Keratinocyte (primary cell): ENCODE data around the gene NCS1. TPM values are rescaled to one million over a fixed set of nuclear protein-coding genes. Genes with fewer than 3 reads are reported as not detected.

Source experiments
- DNase-seq: peaks from one replicate; pipeline ENCODE4 v3.0.0-alpha.2; 2011; ENCODE audit warnings: low read depth, missing footprints, low spot score
- FAIRE-seq: peaks from 2 replicates; lab custom pipeline; 2011; peaks lifted over from hg19 to GRCh38; lab: Jason Lieb, UNC
- H2AFZ ChIP-seq: 2 replicates; pipeline ENCODE4 v1.6.0; 2012; ENCODE audit warnings: low read length, control low read depth, inconsistent platforms; ENCODE audit not compliant: control insufficient read depth
- H3K27ac ChIP-seq: 2 replicates; pipeline ENCODE4 v1.5.1; 2011; ENCODE audit warnings: low read length; ENCODE audit not compliant: control insufficient read depth, insufficient read depth
- H3K27me3 ChIP-seq: 3 replicates; pipeline ENCODE4 v1.6.0; 2011; ENCODE audit warnings: low read length; ENCODE audit not compliant: control insufficient read depth, insufficient read depth; ENCODE audit errors: extremely low read depth
- H3K36me3 ChIP-seq, 2 experiments: 2 replicates in 1 of 2; 3 replicates in 1 of 2; pipeline ENCODE4 v1.5.1; 2011; ENCODE audit warnings: low read length in 2 of 2, mild to moderate bottlenecking in 1 of 2; ENCODE audit not compliant: control insufficient read depth in 2 of 2, insufficient read depth in 2 of 2; ENCODE audit errors: extremely low read depth in 1 of 2
- H3K4me1 ChIP-seq: 3 replicates; pipeline ENCODE4 v1.5.1; 2011; ENCODE audit warnings: low read length; ENCODE audit not compliant: control insufficient read depth, insufficient read depth; ENCODE audit errors: extremely low read depth
- H3K4me2 ChIP-seq: 3 replicates; pipeline ENCODE4 v1.6.0; 2011; ENCODE audit warnings: low read depth, low read length; ENCODE audit not compliant: control insufficient read depth, insufficient read depth; ENCODE audit errors: extremely low read depth
- H3K4me3 ChIP-seq, 3 experiments: fragments of 200-600 bp in 1 of 3; sonication (generic) in 1 of 3; 2 replicates in 2 of 3; 3 replicates in 1 of 3; pipeline ENCODE4 v1.5.1; 2011 to 2016; ENCODE audit warnings: low read length in 3 of 3, mild to moderate bottlenecking in 3 of 3, control low read depth in 2 of 3, inconsistent platforms in 1 of 3, low read depth in 1 of 3, mixed read lengths in 1 of 3, mixed run types in 1 of 3, moderate library complexity in 1 of 3; ENCODE audit not compliant: control insufficient read depth in 2 of 3, insufficient read depth in 2 of 3; ENCODE audit errors: extremely low read depth in 1 of 3
- H3K79me2 ChIP-seq: 2 replicates; pipeline ENCODE4 v1.6.0; 2012; ENCODE audit warnings: low read length; ENCODE audit not compliant: control insufficient read depth, insufficient read depth
- H3K9ac ChIP-seq: 3 replicates; pipeline ENCODE4 v1.6.0; 2011; ENCODE audit warnings: low read length; ENCODE audit not compliant: control insufficient read depth, insufficient read depth; ENCODE audit errors: extremely low read depth
- H3K9me1 ChIP-seq: 3 replicates; pipeline ENCODE4 v1.6.0; 2011; ENCODE audit warnings: low read length; ENCODE audit not compliant: control insufficient read depth, insufficient read depth; ENCODE audit errors: extremely low read depth
- H3K9me3 ChIP-seq: 2 replicates; pipeline ENCODE4 v1.5.1; 2012; ENCODE audit warnings: low read depth, low read length; ENCODE audit not compliant: control insufficient read depth
- H4K20me1 ChIP-seq: 3 replicates; pipeline ENCODE4 v1.6.0; 2011; ENCODE audit warnings: low read length; ENCODE audit not compliant: control insufficient read depth, insufficient read depth; ENCODE audit errors: extremely low read depth
- EZH2 ChIP-seq: IDR thresholded peaks from one replicate; pipeline ENCODE4 v1.6.1; 2012; ENCODE audit warnings: inconsistent platforms, mild to moderate bottlenecking, low read length, moderate library complexity
- dilution Hi-C: fragments of 300-500 bp; cut with MboI; formaldehyde crosslinking; loops from one replicate; pipeline ENCODE4 v1.7.0; 2020; ENCODE audit warnings: low sequenced_read_pairs; ENCODE audit not compliant: extremely low pct_ligation_motif_present
- polyA plus RNA-seq, 5 experiments: library from polyadenylated mRNA; depleted of rRNA in 3 of 5; stranded (reverse) in 3 of 5; stranded (forward) in 1 of 5; unstranded in 1 of 5; fragments of >200 nt; gene quantifications; 1 replicate in 1 of 5; 2 replicates in 3 of 5; 3 replicates in 1 of 5; pipeline versions ENCODE4 v1.2.1 to v1.2.3, GENCODE V29; 2011 to 2012; ENCODE audit warnings: missing spikeins in 2 of 5, low read depth in 1 of 5, low replicate concordance in 1 of 5
- TF ChIP-seq, protein P1 (sequence below), 3 experiments: IDR thresholded peaks in 1 of 3; conservative IDR thresholded peaks in 1 of 3; optimal IDR thresholded peaks in 1 of 3; 2 replicates in 2 of 3; 3 replicates in 1 of 3; pipeline versions ENCODE3 to v1.5.1; 2011; ENCODE audit warnings: low read length in 3 of 3, mild to moderate bottlenecking in 3 of 3, moderate library complexity in 2 of 3, control low read depth in 1 of 3, inconsistent platforms in 1 of 3; ENCODE audit not compliant: insufficient read depth in 2 of 3; ENCODE audit errors: extremely low read depth in 1 of 3

The NCS1 gene
- polyA plus RNA-seq, 1 donor (not counting 4 experiments of a cell fraction or from before 2014, with no cell fraction given) = 49.1 TPM

DNA sequence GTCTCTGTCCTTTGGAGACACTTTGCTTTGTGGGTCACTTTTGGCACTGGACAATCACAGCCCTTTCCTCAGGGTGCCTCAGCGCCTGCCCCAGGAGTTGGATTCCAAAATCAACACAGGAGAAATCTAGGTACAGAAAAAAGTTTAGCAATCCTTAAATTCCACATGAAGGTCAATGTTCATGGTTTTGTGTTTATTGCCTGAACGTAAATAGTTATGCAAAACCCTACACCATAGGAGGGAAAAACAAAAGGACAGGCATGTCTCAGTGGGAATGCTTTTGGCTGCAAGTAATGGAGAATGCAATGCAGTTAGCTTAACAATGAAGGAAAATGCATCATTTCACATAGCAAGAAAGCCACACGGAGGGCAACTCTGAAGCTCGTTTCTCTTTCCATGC, 86.8 kb downstream of the NCS1 start:
- Histone ChIP-seq H3K4me1 (peaks cover 10% of the 10 kb centered on the region), H3K9me1 (peaks cover 2% of the 10 kb centered on the region), H2AFZ (no peak overlapping the region), H3K27ac (no peak overlapping the region), H3K4me3 (no peak overlapping the region), H3K9ac (no peak overlapping the region), H3K4me2 (no peak overlapping the region), H3K79me2 (no peaks in the 10 kb centered on the region), H3K9me3 (no peaks in the 10 kb centered on the region), H3K27me3 (peaks cover 23% of the 10 kb centered on the region), H3K36me3 (no peaks in the 10 kb centered on the region), H4K20me1 (no peaks in the 10 kb centered on the region)
- TF ChIP-seq, protein P1, sequence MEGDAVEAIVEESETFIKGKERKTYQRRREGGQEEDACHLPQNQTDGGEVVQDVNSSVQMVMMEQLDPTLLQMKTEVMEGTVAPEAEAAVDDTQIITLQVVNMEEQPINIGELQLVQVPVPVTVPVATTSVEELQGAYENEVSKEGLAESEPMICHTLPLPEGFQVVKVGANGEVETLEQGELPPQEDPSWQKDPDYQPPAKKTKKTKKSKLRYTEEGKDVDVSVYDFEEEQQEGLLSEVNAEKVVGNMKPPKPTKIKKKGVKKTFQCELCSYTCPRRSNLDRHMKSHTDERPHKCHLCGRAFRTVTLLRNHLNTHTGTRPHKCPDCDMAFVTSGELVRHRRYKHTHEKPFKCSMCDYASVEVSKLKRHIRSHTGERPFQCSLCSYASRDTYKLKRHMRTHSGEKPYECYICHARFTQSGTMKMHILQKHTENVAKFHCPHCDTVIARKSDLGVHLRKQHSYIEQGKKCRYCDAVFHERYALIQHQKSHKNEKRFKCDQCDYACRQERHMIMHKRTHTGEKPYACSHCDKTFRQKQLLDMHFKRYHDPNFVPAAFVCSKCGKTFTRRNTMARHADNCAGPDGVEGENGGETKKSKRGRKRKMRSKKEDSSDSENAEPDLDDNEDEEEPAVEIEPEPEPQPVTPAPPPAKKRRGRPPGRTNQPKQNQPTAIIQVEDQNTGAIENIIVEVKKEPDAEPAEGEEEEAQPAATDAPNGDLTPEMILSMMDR (optimal IDR thresholded peaks at IDR 0.05 in 1 of 3, IDR thresholded peaks at IDR 0.05 in 1 of 3, conservative IDR thresholded peaks at IDR 0.05 in 1 of 3; ENCODE audit: extremely low read depth in 1 of 3, insufficient read depth in 2 of 3, low read length in 3 of 3) = no peak
- no peak for TF ChIP-seq EZH2
- FAIRE-seq (no peak), DNase-seq (no peak)
- dilution Hi-C loops = no loop called here

DNA sequence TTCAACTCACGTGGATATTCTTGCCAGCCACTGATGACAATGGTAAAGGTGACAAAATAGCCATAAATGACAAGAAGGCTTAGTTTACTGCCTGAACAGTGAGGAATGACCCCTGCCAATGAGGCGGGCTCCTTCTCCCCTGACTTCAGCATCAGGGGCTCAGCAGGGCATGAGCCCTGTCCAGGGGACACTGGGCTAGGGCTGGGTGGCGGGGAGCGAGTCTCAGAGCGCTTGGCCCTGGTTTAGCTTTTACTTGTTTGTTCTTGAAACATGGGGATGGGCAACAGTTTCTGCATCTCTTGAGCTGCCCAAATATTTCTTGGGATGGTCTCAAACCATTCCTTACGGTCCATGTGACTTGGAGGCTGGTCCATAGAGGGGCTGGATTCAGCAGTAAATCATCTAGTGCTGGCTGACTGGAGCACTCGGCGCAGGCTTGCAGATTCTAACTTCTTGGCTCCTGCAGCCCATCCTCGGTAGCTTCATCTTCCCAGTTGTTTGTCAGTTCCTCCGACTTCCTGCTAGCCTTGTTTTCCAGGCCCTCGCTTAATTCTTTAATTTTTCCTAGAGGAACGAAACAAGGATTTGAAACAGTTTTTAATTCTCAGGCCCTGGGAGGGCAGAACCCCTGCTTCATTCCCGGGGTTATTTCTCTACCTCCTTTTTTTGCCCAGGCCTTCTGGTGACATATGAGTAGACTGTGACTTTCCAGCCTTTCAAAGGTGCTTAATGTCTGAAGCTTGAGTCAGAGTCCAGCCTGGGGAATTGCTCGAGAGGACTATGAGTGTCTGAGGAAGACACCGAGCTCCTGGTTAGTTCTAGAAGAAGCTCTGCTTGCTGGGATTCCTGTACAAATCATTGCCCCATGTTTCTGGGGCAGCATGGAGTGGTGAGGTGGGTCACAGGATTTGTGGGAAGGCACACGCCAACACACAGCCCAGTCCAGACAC, 88.9 kb downstream of the NCS1 start:
- no peaks in the 10 kb centered on the region for H3K79me2 ChIP-seq
- no peak for TF ChIP-seq EZH2
- TF ChIP-seq, protein P1 (optimal IDR thresholded peaks at IDR 0.05 in 1 of 3, IDR thresholded peaks at IDR 0.05 in 1 of 3, conservative IDR thresholded peaks at IDR 0.05 in 1 of 3; ENCODE audit: extremely low read depth in 1 of 3, insufficient read depth in 2 of 3, low read length in 3 of 3) = no peak
- no peak overlapping the region for H3K4me3 ChIP-seq
- peaks cover 43% of the 10 kb centered on the region for H3K27me3 ChIP-seq
- no peak overlapping the region for H3K4me2 ChIP-seq
- no peak overlapping the region for H3K27ac ChIP-seq
- dilution Hi-C loops = no loop called here
- no peak overlapping the region for H3K9ac ChIP-seq
- H3K9me1 ChIP-seq = no peaks in the 10 kb centered on the region
- no peaks in the 10 kb centered on the region for H3K4me1 ChIP-seq
- no peaks in the 10 kb centered on the region for H3K36me3 ChIP-seq
- no peaks in the 10 kb centered on the region for H4K20me1 ChIP-seq
- no peaks in the 10 kb centered on the region for H3K9me3 ChIP-seq
- H2AFZ ChIP-seq = no peak overlapping the region
- no peak for FAIRE-seq
- DNase-seq = no peak
